GM12873 (cell line): ENCODE data around the gene RAPSN.

Experiments
- TF ChIP-seq, protein P1 (sequence below): IDR thresholded peaks from 2 replicates; pipeline ENCODE4 v1.5.1; 2012; ENCODE audit warnings: low read depth, mild to moderate bottlenecking, moderate library complexity, low read length, control low read depth; ENCODE audit not compliant: insufficient read depth; ENCODE audit errors: missing control alignments

The RAPSN gene

DNA sequence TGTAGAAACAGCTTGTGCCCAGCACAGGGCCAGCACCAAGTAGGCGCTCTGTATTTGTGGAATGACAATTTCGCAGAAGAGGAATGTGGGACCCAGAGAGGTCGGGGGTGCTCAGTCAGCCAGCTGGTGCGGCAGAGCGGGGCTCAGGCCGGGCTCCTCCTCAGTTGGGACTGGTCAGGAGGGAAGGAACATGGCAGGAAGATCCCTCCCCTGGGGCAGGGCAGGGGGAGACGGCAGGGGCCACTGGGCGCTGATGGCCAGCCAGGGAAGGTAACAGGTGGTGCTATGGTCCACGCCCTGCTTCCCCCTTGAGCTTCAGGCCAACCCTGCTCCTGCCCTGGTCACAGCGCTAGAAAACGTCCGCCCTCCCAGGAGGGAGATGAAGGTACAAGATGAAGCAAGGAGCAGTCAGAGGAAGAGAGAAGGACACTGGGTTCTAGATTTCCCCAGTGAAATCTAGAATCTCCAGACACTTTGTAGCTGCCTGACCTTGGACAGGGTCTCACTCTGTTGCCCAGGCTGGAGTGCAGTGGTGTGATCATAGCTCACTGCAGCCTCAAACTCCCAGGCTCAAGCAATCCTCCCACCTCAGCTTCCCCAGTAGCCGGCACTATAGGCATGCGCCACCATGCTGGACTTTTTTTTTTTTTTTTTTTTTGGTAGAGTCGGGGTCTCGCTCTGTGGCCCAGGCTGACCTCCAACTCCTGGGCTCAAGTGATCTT is 57.1 kb downstream of the RAPSN start:
- TF ChIP-seq, protein P1, sequence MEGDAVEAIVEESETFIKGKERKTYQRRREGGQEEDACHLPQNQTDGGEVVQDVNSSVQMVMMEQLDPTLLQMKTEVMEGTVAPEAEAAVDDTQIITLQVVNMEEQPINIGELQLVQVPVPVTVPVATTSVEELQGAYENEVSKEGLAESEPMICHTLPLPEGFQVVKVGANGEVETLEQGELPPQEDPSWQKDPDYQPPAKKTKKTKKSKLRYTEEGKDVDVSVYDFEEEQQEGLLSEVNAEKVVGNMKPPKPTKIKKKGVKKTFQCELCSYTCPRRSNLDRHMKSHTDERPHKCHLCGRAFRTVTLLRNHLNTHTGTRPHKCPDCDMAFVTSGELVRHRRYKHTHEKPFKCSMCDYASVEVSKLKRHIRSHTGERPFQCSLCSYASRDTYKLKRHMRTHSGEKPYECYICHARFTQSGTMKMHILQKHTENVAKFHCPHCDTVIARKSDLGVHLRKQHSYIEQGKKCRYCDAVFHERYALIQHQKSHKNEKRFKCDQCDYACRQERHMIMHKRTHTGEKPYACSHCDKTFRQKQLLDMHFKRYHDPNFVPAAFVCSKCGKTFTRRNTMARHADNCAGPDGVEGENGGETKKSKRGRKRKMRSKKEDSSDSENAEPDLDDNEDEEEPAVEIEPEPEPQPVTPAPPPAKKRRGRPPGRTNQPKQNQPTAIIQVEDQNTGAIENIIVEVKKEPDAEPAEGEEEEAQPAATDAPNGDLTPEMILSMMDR = no peak

DNA sequence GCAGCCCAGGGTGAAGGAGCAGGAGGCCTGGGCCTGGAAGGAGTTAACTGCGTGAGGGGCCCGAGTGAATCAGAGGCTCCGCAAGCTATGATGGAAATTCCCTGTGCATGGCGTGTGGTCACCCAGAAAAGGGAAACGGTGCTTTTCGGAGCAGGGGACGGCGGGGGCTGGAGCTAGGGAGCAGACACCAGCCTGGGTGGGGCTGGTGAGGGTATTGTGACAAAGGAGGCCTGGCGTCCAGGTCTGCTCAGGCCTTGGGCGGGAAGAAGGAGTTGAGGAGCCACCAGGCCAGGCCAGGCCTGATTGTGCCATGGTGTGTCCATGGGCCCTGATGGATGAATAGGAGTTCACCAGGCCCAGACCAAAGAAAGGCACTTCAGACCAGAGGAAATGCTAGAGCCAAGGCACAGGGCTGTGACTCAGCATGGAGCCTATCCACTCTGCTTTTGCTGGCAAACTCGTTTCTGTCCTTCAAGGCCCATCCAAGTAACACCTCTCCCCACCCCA is 57.8 kb downstream of the RAPSN start:
- TF ChIP-seq, protein P1 = no peak

DNA sequence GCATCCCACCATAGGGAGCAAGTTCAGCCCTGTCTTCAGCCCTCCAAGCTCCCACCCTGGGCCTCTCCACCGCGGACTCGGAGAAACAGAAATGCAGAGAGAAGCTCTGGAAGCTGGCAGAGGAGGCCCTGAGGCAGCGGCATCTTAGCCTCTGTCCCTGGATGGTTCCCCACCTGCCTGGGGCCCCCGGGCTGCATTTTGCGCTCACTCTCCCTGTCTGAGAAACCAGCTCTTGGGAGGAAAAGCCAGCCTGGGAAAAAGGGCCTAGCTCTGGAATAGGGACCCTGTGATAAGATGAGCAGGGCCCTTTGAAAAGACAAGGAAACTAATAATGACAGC is 58.5 kb downstream of the RAPSN start:
- TF ChIP-seq, protein P1 = no peak

DNA sequence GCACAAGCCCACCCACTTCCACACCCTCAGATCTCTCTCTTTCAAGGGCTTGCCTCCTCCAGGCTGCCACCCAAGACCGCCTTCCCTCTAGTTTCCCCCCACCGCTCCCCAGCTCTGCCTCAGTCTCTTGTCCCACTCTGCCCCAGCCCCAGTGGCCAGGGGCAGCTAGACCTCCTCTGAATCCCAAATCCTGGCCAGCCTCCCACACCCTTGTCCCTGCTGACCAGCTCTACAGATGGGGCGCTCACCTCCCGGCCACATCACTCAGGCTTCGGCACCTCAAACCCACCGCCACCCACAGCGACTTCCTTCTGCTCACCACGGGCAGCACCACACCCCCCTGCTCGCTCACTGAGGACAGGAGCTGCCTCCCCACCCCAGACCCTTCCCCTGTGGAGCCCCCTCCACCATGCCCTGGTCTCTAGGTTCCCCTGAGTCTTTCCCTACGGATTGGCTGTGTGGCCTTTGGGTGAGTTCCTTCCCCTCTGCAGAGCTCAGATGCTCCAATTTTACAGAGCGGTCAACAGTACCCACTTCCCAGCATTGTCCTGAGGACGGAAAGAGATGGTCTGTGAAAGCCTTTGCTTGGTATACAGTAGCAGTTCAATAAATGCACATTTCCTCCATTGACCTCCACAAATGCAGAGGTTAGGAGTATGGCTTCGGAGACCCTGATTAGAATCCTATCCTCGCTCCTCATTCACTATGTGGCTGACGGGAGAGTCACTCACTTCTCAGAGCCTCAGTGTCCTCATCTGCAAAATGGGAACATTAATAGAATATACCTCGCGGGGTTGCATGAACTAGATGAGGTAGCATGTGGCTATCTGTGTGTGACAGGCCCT is 59.1 kb downstream of the RAPSN start:
- TF ChIP-seq, protein P1 = no peak

DNA sequence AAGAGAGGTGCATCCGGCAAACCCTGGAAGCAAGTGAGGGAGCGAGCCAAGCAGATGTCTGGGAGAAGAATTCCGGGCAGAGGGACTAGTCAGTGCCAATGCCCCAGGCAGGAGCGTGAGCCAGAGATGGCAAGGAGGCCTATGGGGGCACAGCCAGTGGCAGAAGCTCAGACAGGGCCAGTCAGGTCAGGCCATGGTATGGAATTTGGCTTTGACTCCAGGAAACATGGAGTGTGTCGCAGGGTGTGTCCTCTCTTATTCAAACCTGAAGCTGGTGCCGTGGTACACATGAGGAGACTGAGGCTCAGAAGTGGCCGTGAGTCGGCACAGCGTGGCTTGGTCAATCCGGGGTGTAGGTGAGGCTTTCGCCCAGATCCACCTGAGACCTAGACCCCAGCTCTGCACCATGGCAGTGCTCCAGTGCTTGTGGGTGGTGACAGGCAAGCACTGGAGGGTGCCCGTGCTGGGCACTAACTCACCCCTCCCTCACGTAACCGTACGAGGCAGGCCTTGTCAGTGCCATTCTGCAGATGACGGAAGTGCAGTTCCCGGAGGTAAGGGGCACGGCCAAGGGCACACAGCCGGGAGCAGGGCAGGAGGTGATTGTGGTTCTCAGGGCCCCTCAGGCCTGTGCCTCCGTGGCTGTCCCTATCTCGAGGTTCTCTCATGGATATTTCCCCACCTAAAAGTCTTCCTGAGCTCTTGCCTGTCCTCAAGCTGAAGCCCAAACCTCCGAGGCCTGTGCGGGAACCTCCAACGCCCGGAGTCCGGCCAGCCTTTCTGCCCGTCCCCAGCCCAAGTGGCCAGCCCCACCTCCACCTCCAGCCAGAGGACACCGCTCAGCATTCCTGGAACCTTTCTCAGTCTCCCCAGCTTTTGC is 60.0 kb downstream of the RAPSN start:
- TF ChIP-seq, protein P1 = no peak

DNA sequence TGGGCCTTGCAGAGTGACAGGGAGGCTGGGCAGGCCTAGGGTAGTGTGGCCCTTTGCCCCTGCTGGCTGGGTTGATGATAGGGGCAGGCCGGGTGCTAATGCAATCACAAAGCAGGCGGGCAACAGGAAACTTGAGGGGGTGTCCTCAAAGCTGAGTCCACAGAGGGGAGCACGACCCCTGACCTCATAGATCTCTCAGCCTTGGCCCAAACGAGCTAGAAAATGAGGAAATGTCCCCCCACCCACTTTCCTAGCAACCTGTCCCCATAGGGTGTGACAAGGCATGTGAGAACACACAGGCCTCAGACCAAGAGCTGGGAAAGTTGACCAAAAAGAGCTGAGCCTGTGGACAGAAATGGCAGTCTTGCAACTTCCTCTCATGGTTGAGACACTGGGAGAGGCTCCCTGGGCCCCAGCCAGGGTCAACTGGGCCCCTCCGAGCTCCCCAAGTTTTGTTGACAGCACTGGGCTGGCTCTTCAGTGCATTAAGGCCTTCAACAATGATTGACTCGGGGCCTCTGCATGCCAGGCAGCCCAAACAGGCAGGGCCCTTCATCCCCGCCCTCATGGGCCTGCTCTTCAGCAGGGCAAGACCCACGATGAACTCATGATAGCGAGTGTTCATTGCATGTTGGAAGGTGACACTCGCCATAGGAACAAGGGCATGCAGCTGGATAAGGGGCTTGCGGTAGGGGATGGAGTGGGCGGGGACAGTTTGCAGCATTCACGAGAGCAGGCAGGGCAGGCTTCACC is 60.8 kb downstream of the RAPSN start:
- TF ChIP-seq, protein P1 = no peak
